ENCODE data around the gene YY1AP1.
"Not testable (repeated sequence)": the region's sequence is repeated elsewhere in the genome, so short reads cannot be mapped to it uniquely, and the experiment has no call there.

The YY1AP1 gene

DNA sequence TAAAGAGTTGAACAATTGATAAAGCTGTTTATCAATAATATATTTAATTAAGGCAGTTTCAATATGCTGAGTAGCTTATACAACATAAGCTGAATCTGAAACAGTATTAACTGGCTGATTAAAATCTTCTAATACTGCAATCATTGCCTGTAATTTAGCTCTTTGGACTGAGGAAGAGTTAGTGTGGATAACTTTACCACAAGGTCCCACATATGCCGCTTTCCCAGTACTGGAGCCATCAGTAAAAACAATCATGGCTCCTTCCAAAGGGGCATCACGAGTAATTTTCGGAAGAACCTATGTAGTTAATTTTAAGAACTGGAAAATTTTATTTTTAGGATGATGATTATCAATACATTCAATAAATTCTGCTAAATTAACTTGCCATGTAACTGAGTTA, 7.0 kb upstream of the YY1AP1 start:
- Histone ChIP-seq H3K4me1 (ENCODE audit: control insufficient read depth, insufficient read depth, low read length) (no peaks in the 10 kb centered on the region), H3K4me3 (ENCODE audit: low read length in 2 of 2) (no peak overlapping the region), H3K27me3 (ENCODE audit: control insufficient read depth in 1 of 2, insufficient read depth in 2 of 2, low read length in 2 of 2) (no peaks in the 10 kb centered on the region), H3K36me3 (ENCODE audit: control insufficient read depth in 2 of 2, insufficient read depth in 2 of 2, low read length in 2 of 2) (peaks cover 0 to 2% of the 10 kb centered on the region in 2 donors), H3K27ac (ENCODE audit: low read length) (no peak overlapping the region), H3K9me3 (ENCODE audit: control insufficient read depth in 2 of 2, low read length in 2 of 2) (no peaks in the 10 kb centered on the region), H3K9ac (ENCODE audit: low read length in 2 of 2) (no peak overlapping the region)

DNA sequence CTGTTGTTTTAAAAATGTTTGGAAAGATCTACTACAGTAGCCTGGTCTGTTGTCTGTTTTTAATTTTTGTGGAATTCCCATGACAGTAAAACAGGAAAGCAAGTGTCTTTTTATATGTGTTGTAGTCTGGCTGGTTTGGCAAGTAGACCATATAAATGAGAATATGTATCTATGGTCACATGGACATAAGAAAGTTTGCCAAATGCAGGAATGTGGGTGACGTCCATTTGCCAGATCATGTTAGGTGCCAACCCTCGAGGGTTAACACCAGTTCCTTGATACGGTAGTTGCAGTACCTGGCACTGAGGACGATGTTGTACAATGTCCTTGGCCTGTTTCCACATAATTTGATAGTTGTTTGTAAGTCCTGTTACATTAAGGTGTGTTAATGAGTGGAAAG, 6.5 kb upstream of the YY1AP1 start:
- Histone ChIP-seq H3K9ac (ENCODE audit: low read length in 2 of 2) (no peak overlapping the region), H3K4me1 (ENCODE audit: control insufficient read depth, insufficient read depth, low read length) (peaks cover 2% of the 10 kb centered on the region), H3K27me3 (ENCODE audit: control insufficient read depth in 1 of 2, insufficient read depth in 2 of 2, low read length in 2 of 2) (no peaks in the 10 kb centered on the region), H3K27ac (ENCODE audit: low read length) (no peak overlapping the region), H3K36me3 (ENCODE audit: control insufficient read depth in 2 of 2, insufficient read depth in 2 of 2, low read length in 2 of 2) (peaks cover 0 to 2% of the 10 kb centered on the region in 2 donors), H3K4me3 (ENCODE audit: low read length in 2 of 2) (no peak overlapping the region), H3K9me3 (ENCODE audit: control insufficient read depth in 2 of 2, low read length in 2 of 2) (no peaks in the 10 kb centered on the region)

DNA sequence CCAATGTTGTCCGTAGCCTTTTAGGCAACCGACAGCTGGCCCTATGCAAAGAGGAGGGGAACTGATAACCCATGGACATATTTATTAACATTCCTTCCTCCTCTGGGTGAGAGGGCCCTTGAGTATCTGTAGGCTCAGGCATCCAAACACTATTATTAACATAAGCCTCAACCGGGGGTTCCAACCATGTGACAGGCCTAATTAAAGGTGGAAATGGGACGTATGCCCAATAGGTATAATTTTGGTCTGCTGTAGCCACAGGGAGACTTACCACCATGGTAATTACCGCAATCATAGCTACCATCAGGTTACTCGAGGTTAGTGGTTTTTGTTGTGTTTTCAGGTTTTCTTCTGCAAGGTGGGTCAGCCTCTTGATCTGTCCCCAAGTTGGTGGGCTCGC, 5.6 kb upstream of the YY1AP1 start:
- Histone ChIP-seq H3K27me3 (ENCODE audit: control insufficient read depth in 1 of 2, insufficient read depth in 2 of 2, low read length in 2 of 2) (no peaks in the 10 kb centered on the region), H3K27ac (ENCODE audit: low read length) (no peak overlapping the region), H3K9me3 (ENCODE audit: control insufficient read depth in 2 of 2, low read length in 2 of 2) (no peaks in the 10 kb centered on the region), H3K4me3 (ENCODE audit: low read length in 2 of 2) (no peak overlapping the region), H3K4me1 (ENCODE audit: control insufficient read depth, insufficient read depth, low read length) (peaks cover 6% of the 10 kb centered on the region), H3K36me3 (ENCODE audit: control insufficient read depth in 2 of 2, insufficient read depth in 2 of 2, low read length in 2 of 2) (peaks cover 0 to 2% of the 10 kb centered on the region in 2 donors), H3K9ac (ENCODE audit: low read length in 2 of 2) (no peak overlapping the region)

DNA sequence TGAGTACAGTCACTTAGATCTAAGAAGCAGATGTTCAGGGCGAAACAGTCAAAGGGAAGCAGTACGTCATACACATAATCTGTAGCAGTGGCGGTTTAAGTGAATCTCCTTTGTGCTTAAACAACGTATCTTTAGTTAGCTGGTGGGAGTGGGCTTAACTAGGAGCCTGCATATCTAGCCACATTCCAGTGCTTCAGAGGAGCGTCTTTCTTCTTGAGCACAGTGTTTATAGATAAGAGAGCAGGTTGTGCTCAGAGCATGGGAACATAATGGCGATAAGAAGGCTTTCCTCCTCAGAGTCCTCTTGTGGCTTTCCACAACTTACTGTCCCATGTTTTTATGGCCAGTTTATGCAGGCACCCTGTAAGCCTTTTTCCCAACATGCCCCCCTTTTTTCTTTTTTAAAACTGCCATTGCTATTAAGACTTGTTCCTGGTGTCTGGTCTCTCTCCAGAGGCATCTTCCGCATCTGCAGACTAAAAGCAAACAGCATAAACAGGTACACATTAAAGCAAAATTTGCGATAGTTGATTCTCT, 3.5 kb upstream of the YY1AP1 start:
- Histone ChIP-seq H3K27me3 (ENCODE audit: control insufficient read depth in 1 of 2, insufficient read depth in 2 of 2, low read length in 2 of 2) (no peaks in the 10 kb centered on the region), H3K9me3 (ENCODE audit: control insufficient read depth in 2 of 2, low read length in 2 of 2) (no peaks in the 10 kb centered on the region), H3K27ac (ENCODE audit: low read length) (no peak overlapping the region), H3K36me3 (ENCODE audit: control insufficient read depth in 2 of 2, insufficient read depth in 2 of 2, low read length in 2 of 2) (peaks cover 0 to 2% of the 10 kb centered on the region in 2 donors), H3K9ac (ENCODE audit: low read length in 2 of 2) (no peak overlapping the region), H3K4me3 (ENCODE audit: low read length in 2 of 2) (no peak overlapping the region), H3K4me1 (ENCODE audit: control insufficient read depth, insufficient read depth, low read length) (peaks cover 6% of the 10 kb centered on the region)

DNA sequence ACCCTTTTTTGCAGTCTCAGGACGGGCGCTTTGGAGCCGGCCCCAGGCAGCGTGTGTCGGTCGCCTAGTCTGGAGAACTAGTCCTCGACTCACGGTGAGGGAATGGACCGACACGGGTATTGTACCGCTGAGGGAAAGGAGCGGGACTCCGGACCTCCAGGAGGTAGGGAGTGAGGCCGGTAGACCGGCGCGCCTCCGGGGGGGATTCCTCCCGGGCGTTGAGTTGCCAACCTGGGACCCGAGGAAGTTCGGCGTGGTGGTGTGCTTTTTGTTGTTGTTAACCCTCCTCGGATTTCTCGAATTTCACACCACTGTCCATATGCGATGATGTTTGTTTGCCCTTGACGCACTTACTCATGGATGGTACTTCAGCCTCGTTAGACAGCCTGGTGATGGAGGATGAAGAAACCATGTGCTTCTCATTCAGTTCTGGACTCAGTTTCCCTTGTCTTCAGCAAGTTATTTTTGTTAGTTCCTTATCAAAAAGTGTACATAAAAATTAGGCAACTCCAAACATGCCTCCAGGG, 570 bp upstream of the YY1AP1 start, which contains the start of gene DAP3:
TSS of gene DAP3 (plus strand) at position 11 of the 527 bp plus-strand sequence. CDS start 20,689 bp downstream, outside the sequence.
- H3K9ac ChIP-seq (ENCODE audit: low read length in 2 of 2): peak within 1 kb of the TSS; percentile 96
- not testable (repeated sequence) for H3K36me3 ChIP-seq (ENCODE audit: control insufficient read depth in 2 of 2, insufficient read depth in 2 of 2, low read length in 2 of 2); H3K9me3 ChIP-seq (ENCODE audit: control insufficient read depth in 2 of 2, low read length in 2 of 2); H3K27me3 ChIP-seq (ENCODE audit: control insufficient read depth in 1 of 2, insufficient read depth in 2 of 2, low read length in 2 of 2)
- H3K4me1 ChIP-seq (ENCODE audit: control insufficient read depth, insufficient read depth, low read length): peaks cover 12% of the 10 kb centered on the region
- peak within 1 kb of the TSS; percentile 94 to 95 for H3K4me3 ChIP-seq (ENCODE audit: low read length in 2 of 2)
- H3K27ac ChIP-seq (ENCODE audit: low read length): peak within 1 kb of the TSS; percentile 94

DNA sequence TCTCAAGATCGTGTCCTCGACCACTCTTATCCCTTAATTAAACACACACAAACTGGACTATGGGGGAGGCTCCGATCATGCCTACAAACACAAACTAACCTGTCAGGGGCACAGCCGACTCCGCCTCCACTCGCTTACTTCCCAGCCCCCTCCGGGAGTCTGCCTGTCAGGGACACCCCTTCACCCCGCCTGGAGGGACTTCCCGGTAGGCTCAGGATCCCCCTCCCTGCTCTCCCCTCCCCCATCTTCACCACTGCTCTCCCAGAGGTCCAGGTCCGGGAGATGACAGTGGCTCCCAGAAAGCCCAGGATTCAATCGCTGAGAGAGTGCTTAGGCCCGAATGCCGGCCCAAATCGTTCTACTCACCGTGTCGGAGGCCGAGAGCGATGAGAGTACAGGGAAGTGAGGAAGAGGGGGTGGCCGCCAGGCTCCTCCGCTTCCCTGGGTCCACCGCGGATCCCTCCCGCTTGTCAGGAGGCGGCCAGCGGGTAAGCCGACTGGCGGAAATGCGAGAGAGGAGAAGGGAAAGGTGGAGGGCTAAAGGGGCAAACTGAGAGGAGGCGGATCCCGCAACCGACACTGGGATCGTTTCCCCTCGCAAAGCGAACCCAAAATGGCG, 760 bp downstream of the YY1AP1 start:
- peak overlapping the region; percentile 94 to 95 for H3K4me3 ChIP-seq (ENCODE audit: low read length in 2 of 2)
- H3K4me1 ChIP-seq (ENCODE audit: control insufficient read depth, insufficient read depth, low read length): peaks cover 12% of the 10 kb centered on the region
- H3K36me3 ChIP-seq (ENCODE audit: control insufficient read depth in 2 of 2, insufficient read depth in 2 of 2, low read length in 2 of 2); H3K27me3 ChIP-seq (ENCODE audit: control insufficient read depth in 1 of 2, insufficient read depth in 2 of 2, low read length in 2 of 2); H3K9me3 ChIP-seq (ENCODE audit: control insufficient read depth in 2 of 2, low read length in 2 of 2): not testable (repeated sequence)
- peak overlapping the region; percentile 92 to 96 for H3K9ac ChIP-seq (ENCODE audit: low read length in 2 of 2)
- H3K27ac ChIP-seq (ENCODE audit: low read length): peak overlapping the region; percentile 94

DNA sequence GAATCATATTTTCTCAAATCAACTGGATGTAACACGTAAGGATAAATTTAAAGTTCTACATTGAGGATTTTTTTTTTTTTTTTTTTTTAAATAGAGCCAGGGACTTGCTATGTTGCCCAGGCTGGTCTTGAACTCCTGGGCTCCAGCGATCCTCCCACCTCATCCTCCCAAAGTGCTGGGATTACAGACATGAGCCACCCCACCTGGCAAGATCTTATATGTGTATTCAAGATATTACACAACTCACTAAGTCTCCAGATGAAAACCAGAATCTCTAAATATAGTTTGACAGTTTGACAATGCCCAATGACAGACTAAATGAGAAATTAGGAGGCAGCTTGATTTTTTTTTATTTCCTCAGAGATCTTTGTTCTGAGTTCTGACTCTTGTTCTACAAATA, 6.8 kb downstream of the YY1AP1 start:
- no peak overlapping the region for H3K27ac ChIP-seq (ENCODE audit: low read length)
- H3K27me3 ChIP-seq (ENCODE audit: control insufficient read depth in 1 of 2, insufficient read depth in 2 of 2, low read length in 2 of 2): no peaks in the 10 kb centered on the region
- no peak overlapping the region for H3K9ac ChIP-seq (ENCODE audit: low read length in 2 of 2)
- peaks cover 17 to 18% of the 10 kb centered on the region in 2 donors for H3K36me3 ChIP-seq (ENCODE audit: control insufficient read depth in 2 of 2, insufficient read depth in 2 of 2, low read length in 2 of 2)
- H3K9me3 ChIP-seq (ENCODE audit: control insufficient read depth in 2 of 2, low read length in 2 of 2): no peaks in the 10 kb centered on the region
- peaks cover 6% of the 10 kb centered on the region for H3K4me1 ChIP-seq (ENCODE audit: control insufficient read depth, insufficient read depth, low read length)
- H3K4me3 ChIP-seq (ENCODE audit: low read length in 2 of 2): no peak overlapping the region

DNA sequence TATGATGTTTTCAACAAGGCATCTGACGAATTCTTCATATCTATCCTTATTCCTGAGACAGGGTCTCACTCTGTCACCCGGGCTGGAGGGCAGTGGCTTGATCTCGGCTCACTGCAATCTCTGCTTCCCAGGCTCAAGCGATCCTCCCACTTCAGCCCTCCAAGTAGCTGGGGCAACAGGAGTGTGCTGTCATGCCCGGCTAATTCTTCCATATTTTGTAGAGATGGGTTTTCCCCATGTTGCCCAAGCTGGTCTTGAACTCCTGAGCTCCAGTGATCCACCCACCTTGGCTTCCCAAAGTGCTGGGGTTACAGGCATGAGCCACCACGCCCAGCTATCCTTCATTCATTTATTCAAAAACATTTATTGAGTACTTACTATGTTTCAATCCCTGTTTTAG, 8.0 kb downstream of the YY1AP1 start:
- Histone ChIP-seq H3K4me3 (ENCODE audit: low read length in 2 of 2) (no peak overlapping the region), H3K4me1 (ENCODE audit: control insufficient read depth, insufficient read depth, low read length) (no peaks in the 10 kb centered on the region), H3K36me3 (ENCODE audit: control insufficient read depth in 2 of 2, insufficient read depth in 2 of 2, low read length in 2 of 2) (peaks cover 27 to 28% of the 10 kb centered on the region in 2 donors)

DNA sequence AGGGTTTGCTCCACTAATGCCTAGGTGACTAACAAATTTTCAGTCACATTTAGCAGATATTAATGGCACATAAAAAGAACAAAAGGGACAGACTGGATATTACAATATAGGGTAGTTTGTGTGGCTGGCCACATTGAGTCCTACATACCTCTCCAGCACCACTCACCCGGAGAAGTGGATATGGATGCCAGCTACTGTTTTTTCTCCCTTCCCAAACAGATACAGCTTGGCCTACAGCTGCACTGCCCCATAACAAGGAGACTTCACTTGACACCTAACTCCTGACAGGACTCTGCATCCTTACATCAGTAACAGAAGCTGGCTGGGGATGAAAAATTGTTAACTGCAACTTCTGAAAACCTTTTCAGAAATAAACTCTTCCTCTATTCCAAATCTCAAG, 9.6 kb downstream of the YY1AP1 start:
- H3K27me3 ChIP-seq (ENCODE audit: control insufficient read depth in 1 of 2, insufficient read depth in 2 of 2, low read length in 2 of 2); H3K4me1 ChIP-seq (ENCODE audit: control insufficient read depth, insufficient read depth, low read length); H3K9ac ChIP-seq (ENCODE audit: low read length in 2 of 2); H3K27ac ChIP-seq (ENCODE audit: low read length); H3K9me3 ChIP-seq (ENCODE audit: control insufficient read depth in 2 of 2, low read length in 2 of 2); H3K4me3 ChIP-seq (ENCODE audit: low read length in 2 of 2): not testable (repeated sequence)
- H3K36me3 ChIP-seq (ENCODE audit: control insufficient read depth in 2 of 2, insufficient read depth in 2 of 2, low read length in 2 of 2): peaks cover 36 to 37% of the 10 kb centered on the region in 2 donors

More for the DNA sequence above, 8.0 kb downstream of the YY1AP1 start:
- H3K27me3 ChIP-seq (ENCODE audit: control insufficient read depth in 1 of 2, insufficient read depth in 2 of 2, low read length in 2 of 2): no peaks in the 10 kb centered on the region
- H3K27ac ChIP-seq (ENCODE audit: low read length): no peak overlapping the region
- no peak overlapping the region for H3K9ac ChIP-seq (ENCODE audit: low read length in 2 of 2)
- no peaks in the 10 kb centered on the region for H3K9me3 ChIP-seq (ENCODE audit: control insufficient read depth in 2 of 2, low read length in 2 of 2)

DNA sequence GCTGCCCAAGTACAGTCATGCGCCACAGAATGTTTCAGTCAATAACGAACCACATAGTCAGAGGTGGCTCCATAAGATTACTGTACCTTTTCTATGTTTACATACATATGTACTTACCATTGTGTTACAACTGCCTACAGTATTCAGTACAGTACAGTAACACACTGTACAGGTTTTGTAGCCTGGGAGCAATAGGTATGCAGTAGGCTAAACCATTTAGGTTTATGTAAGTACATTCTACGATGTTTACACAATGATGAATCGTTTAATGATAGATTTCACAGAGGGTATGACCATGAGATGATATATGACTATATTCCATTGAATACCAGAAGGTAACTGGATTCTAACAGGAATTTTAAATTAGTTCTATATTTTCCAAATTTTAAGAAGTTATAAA, 10.5 kb downstream of the YY1AP1 start:
- no peaks in the 10 kb centered on the region for H3K9me3 ChIP-seq (ENCODE audit: control insufficient read depth in 2 of 2, low read length in 2 of 2)
- no peak overlapping the region for H3K4me3 ChIP-seq (ENCODE audit: low read length in 2 of 2)
- H3K36me3 ChIP-seq (ENCODE audit: control insufficient read depth in 2 of 2, insufficient read depth in 2 of 2, low read length in 2 of 2): peaks cover 41 to 42% of the 10 kb centered on the region in 2 donors
- no peak overlapping the region for H3K27ac ChIP-seq (ENCODE audit: low read length)
- H3K4me1 ChIP-seq (ENCODE audit: control insufficient read depth, insufficient read depth, low read length): no peaks in the 10 kb centered on the region
- no peaks in the 10 kb centered on the region for H3K27me3 ChIP-seq (ENCODE audit: control insufficient read depth in 1 of 2, insufficient read depth in 2 of 2, low read length in 2 of 2)
- no peak overlapping the region for H3K9ac ChIP-seq (ENCODE audit: low read length in 2 of 2)

DNA sequence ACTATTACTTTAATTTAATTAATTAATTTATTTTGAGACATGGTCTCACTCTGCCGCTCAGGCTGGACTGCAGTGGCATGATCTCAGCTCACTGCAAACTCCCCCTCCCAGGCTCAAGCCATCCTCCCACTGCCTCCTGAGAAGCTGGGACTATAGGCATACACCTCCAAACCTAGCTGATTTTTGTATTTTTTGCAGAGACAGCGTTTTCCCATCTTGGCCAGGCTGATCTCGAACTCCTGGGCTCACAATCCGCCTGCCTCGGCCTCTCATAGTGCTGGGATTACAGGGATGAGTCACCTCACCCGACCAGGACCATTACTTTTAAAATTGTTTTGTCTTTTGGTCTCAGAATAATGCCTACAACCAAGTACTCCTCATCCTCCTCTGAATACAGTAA, 15.6 kb downstream of the YY1AP1 start:
- H3K27ac ChIP-seq (ENCODE audit: low read length): no peak overlapping the region
- H3K9me3 ChIP-seq (ENCODE audit: control insufficient read depth in 2 of 2, low read length in 2 of 2): no peaks in the 10 kb centered on the region

More for the DNA sequence above, 15.6 kb downstream of the YY1AP1 start:
- H3K27me3 ChIP-seq (ENCODE audit: control insufficient read depth in 1 of 2, insufficient read depth in 2 of 2, low read length in 2 of 2): no peaks in the 10 kb centered on the region
- no peak overlapping the region for H3K9ac ChIP-seq (ENCODE audit: low read length in 2 of 2)
- no peaks in the 10 kb centered on the region for H3K4me1 ChIP-seq (ENCODE audit: control insufficient read depth, insufficient read depth, low read length)
- peaks cover 60 to 66% of the 10 kb centered on the region in 2 donors for H3K36me3 ChIP-seq (ENCODE audit: control insufficient read depth in 2 of 2, insufficient read depth in 2 of 2, low read length in 2 of 2)
- no peak overlapping the region for H3K4me3 ChIP-seq (ENCODE audit: low read length in 2 of 2)

All from stomach smooth muscle (tissue), 2 donors.